ENCODE data around the gene CHN1.

The CHN1 gene

GRCh38 chr2:174827371-174828369 lies 177.5 kb downstream of the CHN1 start:
- no peak for DNase-seq (ENCODE audit: low spot score)

- DNase-seq (ENCODE audit: low spot score) = no peak
Observed at GRCh38 chr2:174826051-174826450, 179.1 kb downstream of the CHN1 start.

GRCh38 chr2:174824068-174824467 lies 181.1 kb downstream of the CHN1 start:
- no peak for DNase-seq (ENCODE audit: low spot score)

DNA sequence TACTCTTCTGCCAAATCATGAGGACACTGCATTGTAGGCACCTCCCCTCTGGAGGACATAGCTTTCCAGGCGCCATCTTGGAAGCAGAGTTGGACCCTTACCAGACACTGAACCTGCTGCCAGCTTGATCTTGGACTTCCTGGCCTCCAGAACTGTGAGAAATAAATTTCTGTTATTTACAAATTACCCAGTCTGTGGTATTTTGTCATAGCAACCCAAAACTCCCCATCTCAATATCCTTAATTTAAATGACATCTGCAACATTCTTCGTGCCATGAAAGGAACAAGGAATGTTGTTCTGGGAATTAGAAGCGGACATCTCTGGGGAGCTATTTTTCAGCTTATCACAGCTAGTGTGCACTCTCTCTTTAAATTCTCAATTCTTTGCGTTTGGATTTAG lies 183.6 kb downstream of the CHN1 start:
- no peak for DNase-seq (ENCODE audit: low spot score)

DNA sequence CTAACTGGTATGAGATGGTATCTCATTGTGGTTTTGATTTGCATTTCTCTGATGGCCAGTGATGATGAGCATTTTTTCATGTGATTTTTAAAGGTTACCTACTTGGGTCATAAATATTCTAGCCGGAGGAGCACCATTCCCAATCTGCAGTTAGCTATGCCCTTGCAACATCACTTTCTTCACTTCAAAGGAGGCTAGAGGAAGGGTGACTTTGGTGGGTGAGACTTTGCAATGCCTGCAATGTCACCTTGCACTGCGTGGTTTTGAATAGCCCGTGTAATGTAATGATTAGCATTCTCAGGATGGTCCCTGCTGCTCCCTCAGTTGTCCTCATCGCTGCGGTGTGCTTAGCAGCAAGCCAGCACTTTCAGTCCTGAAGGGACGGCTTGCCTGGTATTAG lies 184.8 kb downstream of the CHN1 start:
- DNase-seq (ENCODE audit: low spot score) = no peak

DNA sequence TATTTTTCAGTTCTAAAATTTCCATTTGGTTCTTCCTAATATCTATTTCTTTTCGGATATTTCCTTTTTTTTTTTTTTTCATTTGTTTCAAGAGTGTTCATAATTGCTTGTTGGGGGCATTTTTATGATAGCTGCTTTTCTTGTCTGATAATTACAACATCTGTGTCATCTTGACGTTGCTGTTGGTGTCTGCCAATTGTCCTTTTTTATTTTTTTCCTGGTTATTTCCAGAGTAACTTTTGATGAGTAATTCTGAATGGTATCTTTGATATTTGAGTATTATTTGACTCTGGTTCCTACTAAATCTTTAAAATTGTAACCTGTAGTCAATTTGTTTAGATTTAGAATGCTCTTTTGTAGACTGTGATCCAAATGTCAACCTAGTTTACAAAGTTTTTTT lies 189.7 kb downstream of the CHN1 start:
- DNase-seq (ENCODE audit: low spot score) = no peak

GRCh38 chr2:174812037-174812436 lies 193.1 kb downstream of the CHN1 start:
- DNase-seq (ENCODE audit: low spot score) = no peak

GRCh38 chr2:174807931-174808330 lies 197.2 kb downstream of the CHN1 start:
- no peak for DNase-seq (ENCODE audit: low spot score)

DNA sequence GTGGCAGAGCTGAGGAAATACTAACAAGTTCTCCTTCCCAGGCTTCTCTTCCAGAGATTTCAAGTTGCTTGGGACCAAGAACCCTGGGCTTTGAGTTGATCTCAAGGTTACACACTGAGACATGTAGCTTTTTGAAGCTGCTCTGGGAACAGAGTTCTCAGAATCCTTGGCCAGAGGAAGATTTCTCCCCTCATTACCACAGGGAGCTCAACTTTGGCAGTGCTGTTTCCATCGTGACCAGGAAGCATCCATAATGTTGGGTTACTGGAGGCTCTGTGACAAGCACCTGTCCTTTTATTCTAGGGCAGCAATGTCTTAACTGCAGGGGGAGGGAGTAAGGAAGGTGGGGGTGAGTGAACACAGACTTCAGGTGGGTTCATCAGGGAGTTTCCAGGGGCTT lies 199.4 kb downstream of the CHN1 start:
- no peak for DNase-seq (ENCODE audit: low spot score)

DNA sequence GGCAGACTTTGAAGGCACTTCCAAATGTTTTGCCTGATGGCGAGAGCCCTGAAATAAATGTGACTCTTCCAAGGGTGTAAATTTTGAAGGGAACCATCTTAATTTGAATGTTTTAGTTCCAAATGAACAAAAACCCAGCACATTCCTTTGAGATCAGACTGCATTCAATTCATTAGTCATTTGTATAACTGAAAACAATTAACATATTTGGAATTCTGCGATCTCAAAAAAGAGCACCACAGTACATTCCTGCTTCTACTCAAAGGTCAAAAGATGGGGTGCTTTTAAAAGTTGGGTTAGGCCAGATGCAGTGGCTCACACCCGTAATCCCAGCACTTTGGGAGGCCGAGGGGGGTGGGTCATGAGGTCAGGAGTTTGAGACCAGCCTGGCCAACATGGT lies 202.7 kb downstream of the CHN1 start:
- DNase-seq (ENCODE audit: low spot score) = no peak

GRCh38 chr2:174800436-174801205 lies 204.6 kb downstream of the CHN1 start:
- DNase-seq (ENCODE audit: low spot score) = no peak

DNA sequence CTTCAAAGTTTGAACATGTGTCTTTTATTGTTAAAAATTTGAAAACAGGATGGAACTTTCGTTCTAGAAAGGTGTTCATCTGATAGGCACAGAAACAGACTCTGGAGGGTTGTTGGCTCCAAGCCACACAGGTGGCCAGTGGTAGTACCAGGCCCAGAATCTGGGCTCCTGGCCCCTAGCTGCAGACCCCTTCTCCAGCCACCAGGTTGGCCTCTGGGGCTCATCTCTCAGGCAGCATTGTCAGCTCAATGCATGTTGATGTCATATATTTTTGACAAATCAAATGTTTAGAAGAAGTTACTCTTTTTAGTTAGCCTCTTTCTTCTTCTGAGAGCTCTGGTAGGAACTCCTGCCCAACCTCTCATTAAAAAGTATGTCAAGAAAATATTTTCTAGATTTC lies 206.4 kb downstream of the CHN1 start:
- DNase-seq (ENCODE audit: low spot score) = no peak

- no peak for DNase-seq (ENCODE audit: low spot score)
Observed at GRCh38 chr2:174797781-174798276, 207.4 kb downstream of the CHN1 start.

- no peak for DNase-seq (ENCODE audit: low spot score)
Observed at GRCh38 chr2:174796319-174796771, 208.8 kb downstream of the CHN1 start.

DNA sequence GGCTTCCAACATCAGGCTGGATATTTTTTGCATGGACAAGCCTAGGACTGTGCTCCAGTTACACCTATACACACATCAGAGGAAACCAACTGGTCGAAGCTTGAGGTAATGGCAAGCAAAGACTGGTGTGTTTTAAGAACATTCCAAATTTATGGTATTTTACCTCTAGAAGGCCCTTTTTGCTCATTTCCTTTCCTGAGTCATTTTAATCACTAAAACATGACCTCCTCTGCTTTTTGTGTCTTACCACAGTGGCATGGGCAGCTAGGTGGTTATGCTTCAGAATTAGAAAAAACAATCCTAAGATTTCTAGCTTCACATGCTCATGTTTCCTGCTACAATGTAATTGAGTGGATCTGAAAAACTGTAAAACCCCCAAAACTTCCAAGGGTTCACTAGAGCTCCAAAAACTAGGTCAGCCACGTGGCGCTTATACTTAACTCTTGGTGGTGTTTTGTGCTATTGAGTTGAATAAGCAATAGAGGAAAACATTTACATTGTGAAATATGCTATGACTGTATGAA lies 210.3 kb downstream of the CHN1 start:
- DNase-seq (ENCODE audit: low spot score) = no peak

DNA sequence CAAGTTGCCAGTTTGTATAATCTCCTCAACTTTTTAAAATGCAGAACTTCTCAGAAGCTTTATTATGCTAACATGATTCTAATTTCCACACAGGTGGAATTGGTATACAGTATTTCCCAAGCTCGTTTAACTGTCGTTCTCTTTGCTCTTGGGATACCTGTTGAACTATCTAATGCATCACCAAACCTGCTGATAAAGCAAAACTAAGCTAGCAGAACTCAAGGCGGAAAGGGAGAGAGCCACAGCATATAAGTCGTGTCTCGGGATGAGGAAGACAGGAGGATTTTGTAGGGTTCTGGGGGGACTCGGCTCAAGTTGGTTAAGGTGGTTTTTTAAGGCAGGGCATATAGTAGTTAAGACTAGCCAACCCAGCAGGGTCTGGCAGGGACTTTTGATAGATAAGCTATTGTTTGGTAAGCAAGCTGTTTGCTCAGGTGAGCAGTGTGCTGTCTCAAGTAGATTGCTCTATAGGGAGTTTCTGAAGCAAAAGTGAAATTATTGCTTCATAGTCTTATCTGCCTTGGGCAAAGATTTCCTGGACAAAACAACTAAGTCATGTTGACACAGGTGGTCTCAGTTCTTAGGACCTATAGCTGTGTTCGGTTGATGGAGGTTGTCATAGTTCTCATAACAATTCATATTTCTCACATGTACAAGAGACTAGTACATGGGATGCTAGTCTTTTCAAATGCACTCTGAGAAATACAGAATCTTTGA lies 212.7 kb downstream of the CHN1 start:
- DNase-seq (ENCODE audit: low spot score) = no peak

DNA sequence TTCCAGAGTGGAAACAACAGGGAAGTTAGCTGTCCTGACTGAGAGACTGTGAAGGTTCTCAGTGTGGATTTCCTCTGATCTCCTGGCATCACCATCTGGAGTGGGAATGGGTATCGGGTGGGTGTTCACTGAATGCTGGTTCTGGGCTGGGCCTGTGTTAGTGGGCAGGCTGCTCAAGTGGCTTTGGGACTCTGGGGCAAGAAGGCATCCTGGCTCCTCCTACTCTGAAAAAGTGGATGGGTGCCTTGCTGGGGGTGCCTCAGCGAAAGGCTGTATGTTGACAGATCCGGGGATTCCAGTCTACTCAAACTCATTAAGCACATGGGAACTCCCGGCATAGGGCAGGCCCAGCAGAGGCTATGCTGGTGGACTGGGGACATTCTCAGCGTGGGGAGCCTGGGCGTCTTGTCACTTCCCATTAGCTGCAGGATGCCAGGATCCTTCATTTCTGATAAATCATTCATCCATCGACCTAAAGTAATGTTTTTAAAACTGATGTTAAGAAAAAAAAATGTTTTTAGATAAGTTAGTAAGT lies 213.4 kb downstream of the CHN1 start:
- DNase-seq (ENCODE audit: low spot score) = no peak

- no peak for DNase-seq (ENCODE audit: low spot score)
Observed at GRCh38 chr2:174791020-174791419, 214.2 kb downstream of the CHN1 start.

- DNase-seq (ENCODE audit: low spot score) = no peak
Observed at GRCh38 chr2:174789001-174789400, 216.2 kb downstream of the CHN1 start.

- DNase-seq (ENCODE audit: low spot score) = no peak
Observed at GRCh38 chr2:174788291-174788929, 216.8 kb downstream of the CHN1 start.
